ENCODE results near the gene SHANK1.

GRCh38 chr19:50695251-50696093 is 24.1 kb downstream of the SHANK1 start:
- no peak for TF ChIP-seq POLR2AphosphoS5 (IDR thresholded peaks at IDR 0.05)
- no peak for TF ChIP-seq CTCF (IDR thresholded peaks at IDR 0.05)
- no peak for TF ChIP-seq POLR2A (IDR thresholded peaks at IDR 0.05)
